ENCODE results near the gene MARF1. TPM values are rescaled to one million over a fixed set of nuclear protein-coding genes. Genes with fewer than 3 reads are reported as not detected.

MARF1 gene
- total and polyA plus RNA-seq, 9 of the 15 experiments (the other 6 are each of a cell fraction or from before 2014, with no cell fraction given): 4.7 to 33.2 (median 11.7) TPM

GRCh38 chr16:15620611-15621195, 22.3 kb downstream of the MARF1 start (continued):
- no peak for TF ChIP-seq CUX1 (CRISPR knock-in tag; IDR thresholded peaks at IDR 0.05)

GRCh38 chr16:15618392-15618791, 24.6 kb downstream of the MARF1 start:
- Histone ChIP-seq H3K9me1 (ENCODE audit: control insufficient read depth, insufficient read depth, low read length) (no peaks in the 10 kb centered on the region), H3K36me3 (ENCODE audit: control insufficient read depth, insufficient read depth, low read length) (peaks cover 75% of the 10 kb centered on the region), H3K4me2 (ENCODE audit: insufficient read depth, low read length) (no peak overlapping the region), H3K27me3 (ENCODE audit: control insufficient read depth in 2 of 2, insufficient read depth in 2 of 2, low read length in 2 of 2) (no peaks in the 10 kb centered on the region), H3K9me3 (replicated peaks; ENCODE audit: control insufficient read depth, insufficient read depth, low read depth, low read length) (no peaks in the 10 kb centered on the region), H3K27ac (ENCODE audit: extremely low read depth, low read depth, low read length) (no peak overlapping the region), H3K4me3 (no peak overlapping the region), H3K4me1 (replicated peaks in 1 of 2; ENCODE audit: control insufficient read depth in 2 of 2, insufficient read depth in 2 of 2, low read length in 2 of 2) (no peaks in the 10 kb centered on the region), H3K9ac (ENCODE audit: insufficient read depth in 1 of 2, low read depth in 2 of 2, low read length in 2 of 2) (no peak overlapping the region), H3K79me2 (ENCODE audit: control insufficient read depth, insufficient read depth, low read length) (no peaks in the 10 kb centered on the region), H4K20me1 (replicated peaks; ENCODE audit: control insufficient read depth, insufficient read depth, low read length) (no peaks in the 10 kb centered on the region), H2AFZ (ENCODE audit: low read depth, low read length) (no peak overlapping the region)
- no peak for ATAC-seq
- in situ Hi-C loops (cut with MboI) (no loop called here), intact Hi-C loops (cut with micrococcal nuclease) (no loop called here)
- no peak for DNase-seq (ENCODE audit: extremely low read depth in 1 of 4, low spot score in 3 of 4)
- ChIA-PET CTCF (ENCODE audit: low intra/inter-chr PET ratio) (no interaction called here), POLR2A (interaction anchor here (0.6 kb wide), 1 partner anchor 14 kb away, joined by 3 read pairs; no protein-coding TSS in a partner anchor)
- FAIRE-seq: no peak
- no peak for TF ChIP-seq MTA3 (IDR thresholded peaks at IDR 0.05; ENCODE audit: borderline replicate concordance)
- TF ChIP-seq, protein P1, sequence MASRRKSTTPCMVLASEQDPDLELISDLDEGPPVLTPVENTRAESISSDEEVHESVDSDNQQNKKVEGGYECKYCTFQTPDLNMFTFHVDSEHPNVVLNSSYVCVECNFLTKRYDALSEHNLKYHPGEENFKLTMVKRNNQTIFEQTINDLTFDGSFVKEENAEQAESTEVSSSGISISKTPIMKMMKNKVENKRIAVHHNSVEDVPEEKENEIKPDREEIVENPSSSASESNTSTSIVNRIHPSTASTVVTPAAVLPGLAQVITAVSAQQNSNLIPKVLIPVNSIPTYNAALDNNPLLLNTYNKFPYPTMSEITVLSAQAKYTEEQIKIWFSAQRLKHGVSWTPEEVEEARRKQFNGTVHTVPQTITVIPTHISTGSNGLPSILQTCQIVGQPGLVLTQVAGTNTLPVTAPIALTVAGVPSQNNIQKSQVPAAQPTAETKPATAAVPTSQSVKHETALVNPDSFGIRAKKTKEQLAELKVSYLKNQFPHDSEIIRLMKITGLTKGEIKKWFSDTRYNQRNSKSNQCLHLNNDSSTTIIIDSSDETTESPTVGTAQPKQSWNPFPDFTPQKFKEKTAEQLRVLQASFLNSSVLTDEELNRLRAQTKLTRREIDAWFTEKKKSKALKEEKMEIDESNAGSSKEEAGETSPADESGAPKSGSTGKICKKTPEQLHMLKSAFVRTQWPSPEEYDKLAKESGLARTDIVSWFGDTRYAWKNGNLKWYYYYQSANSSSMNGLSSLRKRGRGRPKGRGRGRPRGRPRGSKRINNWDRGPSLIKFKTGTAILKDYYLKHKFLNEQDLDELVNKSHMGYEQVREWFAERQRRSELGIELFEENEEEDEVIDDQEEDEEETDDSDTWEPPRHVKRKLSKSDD (conservative IDR thresholded peaks at IDR 0.05; ENCODE audit: low read length): no peak
- TF ChIP-seq TAF9B (IDR thresholded peaks at IDR 0.05; ENCODE audit: partially characterized antibody): no peak
- TF ChIP-seq, protein P2, sequence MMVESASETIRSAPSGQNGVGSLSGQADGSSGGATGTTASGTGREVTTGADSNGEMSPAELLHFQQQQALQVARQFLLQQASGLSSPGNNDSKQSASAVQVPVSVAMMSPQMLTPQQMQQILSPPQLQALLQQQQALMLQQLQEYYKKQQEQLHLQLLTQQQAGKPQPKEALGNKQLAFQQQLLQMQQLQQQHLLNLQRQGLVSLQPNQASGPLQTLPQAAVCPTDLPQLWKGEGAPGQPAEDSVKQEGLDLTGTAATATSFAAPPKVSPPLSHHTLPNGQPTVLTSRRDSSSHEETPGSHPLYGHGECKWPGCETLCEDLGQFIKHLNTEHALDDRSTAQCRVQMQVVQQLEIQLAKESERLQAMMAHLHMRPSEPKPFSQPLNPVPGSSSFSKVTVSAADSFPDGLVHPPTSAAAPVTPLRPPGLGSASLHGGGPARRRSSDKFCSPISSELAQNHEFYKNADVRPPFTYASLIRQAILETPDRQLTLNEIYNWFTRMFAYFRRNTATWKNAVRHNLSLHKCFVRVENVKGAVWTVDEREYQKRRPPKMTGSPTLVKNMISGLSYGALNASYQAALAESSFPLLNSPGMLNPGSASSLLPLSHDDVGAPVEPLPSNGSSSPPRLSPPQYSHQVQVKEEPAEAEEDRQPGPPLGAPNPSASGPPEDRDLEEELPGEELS (CRISPR knock-in tag; IDR thresholded peaks at IDR 0.05; ENCODE audit: borderline replicate concordance): no peak
- 85% methylated on average over 4 of the region's 4 CpGs for WGBS (ENCODE audit: insufficient coverage, low coverage, missing lambda C conversion rate)
- no TSS peak for BruUV-seq (replicated peaks)
